HS-5 (cell line): ENCODE results near the gene RENBP.
A peak's percentile ranks its signal among the peaks of the same experiment; 100 is the strongest.

Source experiments
- DNase-seq: peaks from one replicate; pipeline ENCODE4 v3.0.0-alpha.2; 2012; ENCODE audit warnings: low read depth

RENBP gene

DNA sequence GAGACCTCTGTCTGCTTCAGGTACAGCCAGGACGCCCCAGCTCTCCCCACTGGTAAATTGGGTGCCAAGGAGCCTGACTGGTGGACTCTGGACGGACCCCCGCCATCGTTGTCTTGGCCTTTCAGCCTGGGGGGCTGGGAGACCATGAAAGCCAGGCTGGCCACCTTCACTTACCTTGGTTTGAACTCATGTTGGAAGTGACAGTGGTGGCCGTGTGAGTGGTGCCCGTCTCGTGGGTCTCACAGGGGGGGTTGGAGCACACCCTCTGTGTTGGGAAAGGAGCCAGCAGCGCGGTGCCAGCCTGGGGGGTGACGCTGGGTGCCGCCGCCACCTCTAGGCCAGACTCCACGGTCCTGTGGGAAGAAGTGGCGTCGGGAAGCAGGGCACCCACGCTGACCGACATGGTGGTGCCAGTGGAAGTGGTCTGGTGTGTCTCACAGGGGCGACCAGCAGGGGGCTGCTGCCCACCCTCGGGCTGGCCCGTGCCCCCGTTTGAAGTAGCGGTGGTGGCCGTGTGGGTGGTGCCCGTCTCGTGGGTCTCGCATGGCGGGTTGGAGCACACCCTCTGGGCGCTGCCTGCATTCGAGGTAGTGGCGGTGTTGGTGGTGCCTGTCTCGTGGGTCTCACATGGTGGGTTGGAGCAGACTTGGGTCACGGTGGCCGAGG lies 9.6 kb upstream of the RENBP start:
- DNase-seq = no peak

DNA sequence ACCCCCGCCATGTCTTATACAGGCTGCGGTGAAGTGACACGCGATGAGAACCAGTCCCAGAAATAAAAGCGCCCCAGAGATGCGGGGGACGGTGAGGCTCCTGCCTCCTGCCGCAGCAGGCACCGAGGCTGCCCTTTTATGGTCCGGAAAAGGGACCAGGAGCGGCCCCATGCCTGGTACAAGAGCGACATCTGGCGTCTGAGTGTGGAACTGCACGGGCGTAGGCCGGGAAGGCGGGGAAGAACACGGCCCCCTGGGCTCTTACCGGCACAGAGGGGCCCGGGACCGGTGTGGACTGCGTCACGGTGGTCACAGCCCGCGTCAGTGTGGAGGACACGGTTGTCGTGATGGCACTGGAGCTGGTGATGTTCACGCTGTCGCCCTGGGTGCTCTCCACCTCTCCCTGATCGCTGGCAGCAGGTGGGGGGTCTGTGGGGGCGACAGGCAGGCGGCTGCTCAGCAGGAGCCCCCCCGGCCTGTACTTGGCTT lies 8.9 kb upstream of the RENBP start:
- no peak for DNase-seq

DNA sequence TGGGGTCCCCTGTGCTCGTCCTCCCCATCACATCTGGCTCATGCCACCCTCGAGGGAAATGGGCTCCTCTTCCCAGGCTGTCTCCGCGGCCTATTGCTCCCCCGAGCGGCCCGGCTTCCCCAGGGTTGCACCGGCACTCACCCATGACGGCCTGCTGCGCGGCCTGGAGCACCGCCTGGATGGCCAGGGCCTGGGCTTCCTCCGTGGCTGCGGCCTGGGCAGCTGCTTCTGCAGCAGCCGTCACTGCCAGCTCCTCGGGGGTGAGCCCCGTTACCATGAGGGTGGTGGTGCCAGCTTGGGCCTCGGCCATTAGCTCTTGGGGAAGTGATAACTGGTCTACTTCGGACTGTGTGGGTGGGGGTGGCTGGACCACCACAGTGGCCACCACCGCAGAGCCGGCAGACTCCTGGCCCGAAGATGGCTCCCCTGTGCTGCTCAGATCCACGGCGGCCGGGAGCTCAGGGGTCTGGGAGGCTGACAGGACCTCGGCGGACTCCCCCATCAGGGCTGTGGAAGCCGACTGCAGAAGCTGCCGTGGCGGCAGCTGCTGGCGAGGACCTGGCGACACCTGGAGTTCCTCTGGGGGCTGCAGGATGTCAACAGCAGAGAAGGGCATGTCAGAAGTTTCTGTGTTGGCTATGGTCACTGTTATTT lies 8.1 kb upstream of the RENBP start:
- DNase-seq = no peak

DNA sequence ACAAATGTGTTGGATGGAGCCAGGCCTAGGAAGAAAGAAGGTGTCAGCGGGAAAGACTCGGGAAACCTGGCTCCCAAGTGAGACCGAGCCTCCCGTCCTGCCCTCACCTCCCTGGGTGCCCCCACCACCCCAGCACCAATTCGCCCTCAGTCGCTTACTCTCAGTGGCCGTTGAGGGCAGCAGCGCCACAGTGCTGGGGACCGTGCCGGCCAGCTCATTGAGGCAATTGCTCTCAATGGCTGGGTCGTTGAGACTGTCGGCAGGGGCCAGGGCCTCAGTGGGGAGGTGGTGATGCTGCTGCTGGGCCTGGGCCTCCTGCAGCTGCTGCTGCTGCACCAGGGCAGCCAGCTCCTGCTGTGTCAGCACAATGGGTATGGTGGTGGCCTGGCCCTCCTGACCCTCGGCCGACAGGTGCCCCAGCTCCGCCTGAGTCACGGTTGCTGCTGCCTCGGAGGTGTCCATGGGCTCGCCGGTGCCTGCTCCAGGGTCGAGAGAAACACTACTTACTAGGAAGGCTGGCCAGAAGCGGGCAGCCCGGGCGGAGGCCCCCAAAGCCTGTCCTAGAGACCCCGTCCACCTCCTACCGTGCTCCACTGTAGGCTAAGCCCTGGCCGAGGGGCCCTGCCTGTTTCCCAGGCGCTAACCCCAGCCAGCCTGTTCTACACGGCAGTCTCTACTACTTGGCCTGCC lies 7.4 kb upstream of the RENBP start:
- no peak for DNase-seq

DNA sequence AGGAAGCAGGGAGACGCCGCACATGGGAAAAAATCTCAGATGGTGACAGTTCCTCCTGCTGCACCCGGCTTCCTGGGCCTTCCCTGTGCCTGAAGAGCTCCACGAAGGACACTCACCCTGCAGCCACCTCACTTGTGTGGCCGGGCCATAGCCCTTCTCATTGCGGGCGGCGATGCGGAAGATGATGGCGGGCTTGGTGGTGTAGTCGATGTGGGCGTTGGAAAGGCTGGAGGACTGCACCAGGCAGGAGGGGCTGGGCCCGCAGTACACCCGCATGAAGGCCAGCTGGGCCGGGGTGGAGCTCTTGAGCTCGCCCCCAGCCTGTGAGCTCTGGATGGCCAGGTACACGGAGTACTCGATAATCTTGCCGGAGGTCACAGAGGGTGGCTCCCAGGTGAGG lies 5.7 kb upstream of the RENBP start:
- DNase-seq = no peak

DNA sequence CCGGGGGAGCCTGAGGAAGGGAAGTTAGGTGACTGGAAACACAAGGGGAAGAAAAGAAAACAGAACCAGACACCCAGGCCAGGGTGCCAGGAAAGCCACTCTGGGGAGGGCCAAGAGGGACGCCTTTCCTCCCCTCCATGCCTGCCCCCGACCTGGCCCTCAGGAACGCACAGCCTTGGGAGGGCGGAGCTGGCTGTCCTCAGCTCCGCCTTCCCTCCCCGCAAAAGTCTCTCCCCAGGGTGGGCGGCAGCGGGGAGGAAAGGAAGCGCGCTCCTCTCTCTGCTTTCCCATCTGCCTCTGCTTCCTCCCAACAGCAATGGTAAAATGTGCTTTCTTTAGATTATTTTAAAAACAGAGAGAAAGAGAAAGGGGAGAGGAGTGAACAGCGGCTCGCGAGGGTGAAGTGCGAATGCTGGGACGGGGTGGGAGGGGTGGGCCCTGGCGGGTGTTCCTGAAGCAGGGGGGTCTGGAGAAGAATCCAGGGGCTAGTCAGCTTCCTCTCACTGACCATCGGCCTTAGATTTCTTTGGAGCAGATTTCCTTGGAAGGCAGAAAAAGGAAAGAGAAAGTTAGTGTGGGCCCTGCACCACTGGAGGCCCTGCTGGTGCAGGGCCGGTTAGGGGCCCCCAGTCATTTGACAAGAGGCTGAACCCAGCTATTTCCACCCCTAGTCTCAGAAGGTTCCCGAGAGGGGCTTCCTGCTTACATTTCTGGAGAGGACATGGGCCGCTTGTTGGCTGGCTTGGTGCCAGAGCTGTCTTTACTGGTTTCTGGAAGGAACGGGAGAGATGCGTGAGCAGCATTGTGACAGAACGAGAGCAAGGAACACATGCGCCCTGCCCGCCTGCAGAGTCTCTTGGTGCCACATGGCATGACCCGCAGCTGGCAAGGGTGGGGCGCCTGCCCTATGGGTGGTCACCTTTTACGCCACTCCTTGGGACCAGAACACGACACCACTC lies 4.7 kb upstream of the RENBP start:
- no peak for DNase-seq

DNA sequence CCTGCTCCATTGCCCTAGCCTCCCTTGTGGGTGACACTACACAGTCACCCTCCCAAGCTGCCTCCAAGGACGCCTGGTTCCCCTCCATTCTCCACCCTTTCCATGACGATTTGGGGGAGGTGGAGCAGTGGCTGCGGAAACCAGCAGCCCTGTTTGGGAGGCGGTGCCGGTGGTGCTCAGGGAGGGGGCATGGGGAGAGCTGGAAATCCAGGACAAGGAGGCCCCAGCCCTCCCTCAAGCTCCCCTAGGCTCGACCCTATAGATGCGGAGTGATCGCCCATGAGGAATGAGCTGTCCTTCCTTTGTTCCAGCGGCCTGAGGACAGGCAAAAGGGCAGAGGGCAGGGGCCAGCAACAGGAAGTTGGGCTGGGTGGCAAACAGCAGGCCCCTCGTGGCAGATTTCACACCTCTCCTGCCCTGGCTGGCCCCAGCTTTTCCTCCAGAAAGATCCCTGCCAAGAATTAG lies 3.6 kb upstream of the RENBP start:
- no peak for DNase-seq

DNA sequence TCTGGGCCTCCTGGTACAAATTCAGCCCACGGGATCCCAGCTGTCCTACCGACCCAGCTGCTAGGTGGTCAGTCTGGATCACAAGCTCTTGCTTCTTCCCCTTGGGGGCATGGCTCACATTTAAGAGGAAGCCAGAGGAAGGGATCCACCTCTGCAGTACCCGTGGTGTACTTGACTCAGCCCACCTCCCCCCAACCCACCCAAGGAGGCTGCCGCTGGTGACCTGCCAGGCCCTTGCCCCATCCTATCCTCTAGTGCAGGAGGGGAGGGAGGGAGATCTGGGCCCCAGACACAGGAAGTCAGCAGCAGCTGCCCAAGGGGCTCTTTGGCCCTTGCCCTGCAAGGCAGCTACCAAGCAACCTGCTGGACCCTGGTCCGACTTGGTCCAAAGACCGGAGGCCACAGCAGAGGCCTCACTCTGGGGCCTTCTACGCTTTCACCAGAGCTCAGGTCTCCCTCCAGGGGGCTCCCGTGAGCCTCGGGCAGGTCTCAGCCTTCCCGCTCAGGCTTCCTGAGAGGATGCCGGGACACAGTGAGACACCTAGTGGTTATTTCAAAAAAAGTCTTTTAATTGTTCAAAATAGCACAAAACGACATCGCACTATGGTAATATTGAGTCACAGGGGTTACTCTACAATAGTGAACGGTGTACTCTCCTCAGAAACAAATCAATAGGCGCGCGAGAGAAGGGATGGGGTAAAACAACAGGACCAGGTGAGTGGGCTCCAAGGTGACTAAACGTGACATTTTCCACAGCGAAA lies 2.7 kb upstream of the RENBP start:
- peak; percentile 32 for DNase-seq

DNA sequence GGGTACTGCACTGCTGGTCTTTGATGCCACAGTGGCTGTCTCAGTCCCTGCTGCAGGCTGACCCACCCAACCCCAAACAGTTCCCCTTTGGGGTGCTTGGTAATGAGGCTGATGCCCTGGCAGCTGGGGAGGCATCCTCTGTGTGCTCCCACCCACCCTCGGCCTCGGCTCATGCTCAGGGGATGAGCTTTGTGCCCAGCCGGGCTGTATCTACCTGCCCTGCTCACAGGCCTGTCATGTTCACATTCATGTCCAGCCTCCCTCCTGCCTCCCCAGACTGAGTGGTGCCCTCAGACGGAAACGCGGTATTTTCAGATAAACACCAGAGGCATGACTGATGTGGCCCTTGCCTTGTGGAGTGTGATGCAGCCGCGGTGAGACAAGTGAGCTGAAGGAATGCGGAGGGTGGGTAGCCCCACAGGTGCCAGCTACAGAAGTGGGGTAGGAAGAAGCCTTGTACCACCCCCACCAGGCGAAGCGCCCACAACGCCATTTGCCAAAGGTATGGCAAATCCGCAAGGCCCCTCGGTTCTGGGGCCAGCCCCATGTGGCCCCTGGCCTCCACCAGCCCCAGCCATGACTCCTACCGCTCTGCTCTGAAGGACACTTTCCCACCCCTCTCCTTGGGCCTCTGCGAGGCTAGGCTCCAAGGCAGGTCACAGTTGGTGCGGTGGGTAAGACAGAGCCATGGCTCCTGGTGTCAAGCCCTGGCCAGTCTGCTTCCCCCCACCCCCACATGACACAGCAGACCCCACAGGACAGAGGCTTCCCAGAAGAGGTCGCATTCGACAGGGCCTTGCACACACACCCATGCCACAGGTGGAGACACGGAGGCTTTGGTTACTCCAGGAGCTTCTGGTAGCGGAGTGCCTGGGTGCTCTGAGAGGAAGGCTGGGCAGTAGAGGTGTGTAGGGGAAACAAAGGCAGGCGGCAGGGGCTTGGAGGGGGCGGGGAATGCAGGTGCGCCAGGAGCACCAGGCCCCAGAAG lies 1.8 kb upstream of the RENBP start:
- no peak for DNase-seq

DNA sequence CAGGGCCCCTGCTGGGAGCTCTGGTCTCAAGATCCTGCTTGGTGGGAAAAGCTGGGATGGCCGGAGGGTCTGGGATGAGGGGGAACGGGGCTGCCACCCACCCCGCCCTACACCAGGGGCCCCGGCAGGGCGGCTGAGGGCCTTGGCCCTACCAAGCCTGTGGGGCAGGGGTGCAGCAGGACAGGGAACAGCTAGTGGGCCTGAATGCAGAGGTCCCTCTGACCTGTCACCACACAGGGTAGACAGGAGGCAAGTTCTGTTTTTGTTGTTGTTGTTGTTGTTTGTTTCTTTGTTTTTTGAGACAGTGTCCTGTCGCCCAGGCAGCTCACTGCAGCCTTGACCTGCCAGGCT lies 332 bp upstream of the RENBP start:
- no peak for DNase-seq

DNA sequence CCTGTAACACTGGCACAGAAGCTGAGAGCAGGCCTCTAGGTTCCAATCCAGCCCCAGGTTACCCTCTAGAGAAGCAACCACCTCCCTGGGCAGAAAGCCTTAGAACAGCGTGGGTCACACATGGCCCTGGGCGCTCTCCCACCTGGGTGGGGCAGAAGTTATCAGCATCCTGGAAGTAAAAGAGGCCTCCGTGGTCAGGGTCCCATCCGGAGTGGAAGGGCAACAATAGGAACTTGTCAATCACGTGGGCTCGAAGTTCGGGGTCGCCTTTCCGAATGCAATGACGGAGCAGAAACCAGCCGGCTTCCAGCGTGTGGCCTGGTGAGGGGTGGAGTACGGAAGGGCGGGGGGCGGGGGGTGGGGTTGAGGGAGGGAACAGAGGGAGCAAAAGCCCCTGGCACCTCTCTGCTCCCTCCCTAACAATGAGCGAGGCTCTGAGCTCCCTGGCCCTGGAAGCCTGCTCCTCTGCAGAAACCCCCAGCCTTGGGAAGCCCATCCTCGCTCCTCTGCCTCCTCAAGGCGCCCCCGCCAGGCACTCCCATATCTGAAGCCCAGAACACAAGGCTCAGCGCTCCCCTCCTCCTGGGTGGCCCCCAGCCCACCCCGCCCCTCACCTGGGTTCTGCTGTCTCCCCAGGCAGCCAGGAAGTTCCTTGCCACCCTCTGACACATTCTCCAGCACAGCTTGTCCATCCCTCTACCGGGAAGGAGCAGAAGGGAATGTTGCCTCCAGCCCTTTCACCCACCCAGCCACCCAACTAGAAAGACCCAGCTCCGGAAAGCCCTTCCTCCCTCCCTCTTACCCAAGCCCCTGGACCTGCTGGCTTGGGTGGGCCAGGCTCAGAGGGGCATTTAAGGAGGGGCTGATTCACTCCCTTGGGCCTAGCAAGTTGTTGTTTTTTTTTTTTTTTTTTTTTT lies 2.8 kb downstream of the RENBP start:
- no peak for DNase-seq

DNA sequence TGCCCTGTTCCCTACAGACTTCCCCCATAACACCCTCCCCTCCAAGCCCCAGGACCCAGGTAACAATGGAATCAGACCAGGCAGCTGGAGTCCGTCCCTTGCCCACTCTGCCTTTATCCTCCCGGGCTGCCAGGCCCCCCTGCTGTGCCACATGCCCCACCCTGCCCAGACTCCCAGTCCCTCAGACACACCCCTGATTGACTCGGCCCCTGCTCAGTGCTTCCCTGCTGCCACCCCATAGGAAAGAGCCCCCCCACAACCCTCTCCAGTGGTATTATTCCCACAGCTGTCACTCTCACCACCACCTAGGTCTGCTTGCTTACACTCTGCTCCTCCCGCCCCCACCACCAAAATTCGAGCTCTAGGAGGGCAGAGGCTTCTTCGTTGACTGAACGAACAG lies 4.9 kb downstream of the RENBP start:
- no peak for DNase-seq

DNA sequence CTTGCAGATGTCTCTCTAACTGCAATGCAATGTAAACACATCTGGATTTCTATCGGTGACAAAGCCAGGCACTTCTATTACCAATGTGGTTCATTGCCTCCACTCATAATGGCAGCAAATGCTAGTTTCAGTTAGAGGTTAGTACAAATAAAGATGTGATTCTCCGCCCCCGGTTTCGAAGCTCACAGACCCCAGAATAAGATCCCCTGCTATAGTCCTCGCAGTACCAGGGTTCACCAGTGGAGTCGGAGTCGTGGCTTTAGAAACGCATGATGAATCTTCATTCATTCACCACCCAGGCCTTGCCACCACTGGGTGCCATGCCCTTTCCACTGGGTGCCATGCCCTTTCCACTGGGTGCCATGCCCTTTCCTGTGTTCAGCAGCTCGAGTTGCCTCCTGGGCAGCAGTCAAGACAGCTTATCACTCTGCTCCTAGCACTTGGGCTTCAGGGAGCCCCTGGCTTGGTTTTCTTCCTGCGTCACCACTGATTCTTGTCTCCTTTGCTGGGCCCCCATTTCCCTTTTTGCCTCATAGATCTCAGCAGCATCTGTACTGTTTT lies 6.1 kb downstream of the RENBP start:
- no peak for DNase-seq

DNA sequence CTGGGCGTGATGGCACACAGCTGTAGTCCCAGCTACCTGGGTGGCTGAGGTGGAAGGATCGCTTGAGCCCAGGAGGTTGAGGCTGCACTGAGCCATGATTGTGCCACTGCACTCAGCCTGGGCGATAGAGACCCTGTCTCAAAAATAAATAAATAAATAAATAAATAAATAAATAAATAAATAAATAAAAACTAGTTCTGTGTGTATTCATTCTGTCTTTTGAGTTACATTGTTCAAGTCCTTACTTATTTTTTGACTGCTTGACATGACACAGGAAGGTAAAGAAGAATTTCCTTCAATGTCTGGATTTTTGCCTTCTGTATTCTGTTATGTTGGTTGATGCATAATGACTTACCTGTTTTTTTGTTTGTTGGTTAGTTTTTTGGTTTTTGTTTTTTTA lies 7.4 kb downstream of the RENBP start:
- no peak for DNase-seq

DNA sequence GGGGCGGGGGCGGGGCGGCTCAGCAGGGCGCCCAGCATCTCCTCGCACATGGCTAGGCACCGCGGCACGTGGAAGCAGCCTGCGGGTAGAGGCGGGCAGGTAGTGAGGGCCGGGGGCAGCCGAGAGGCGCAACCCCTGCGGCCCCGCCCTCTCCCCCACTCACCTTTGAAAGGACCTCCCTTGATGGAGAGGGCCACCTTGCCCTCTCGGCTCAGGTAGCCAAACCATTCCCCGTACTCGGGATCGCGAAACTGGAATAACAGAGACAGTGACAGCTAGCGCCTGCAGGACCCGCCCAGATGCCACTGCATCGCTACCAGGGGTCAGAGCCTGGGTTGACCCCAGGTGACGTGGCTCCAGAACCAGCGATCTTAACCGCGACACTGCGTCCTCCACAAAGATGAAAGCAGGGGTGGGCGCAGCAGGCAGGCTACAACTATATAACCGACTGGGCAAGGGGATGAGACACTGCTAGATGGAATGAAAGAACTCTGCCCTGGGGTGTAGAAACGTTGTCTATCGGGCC lies 9.1 kb downstream of the RENBP start:
- DNase-seq = no peak

DNA sequence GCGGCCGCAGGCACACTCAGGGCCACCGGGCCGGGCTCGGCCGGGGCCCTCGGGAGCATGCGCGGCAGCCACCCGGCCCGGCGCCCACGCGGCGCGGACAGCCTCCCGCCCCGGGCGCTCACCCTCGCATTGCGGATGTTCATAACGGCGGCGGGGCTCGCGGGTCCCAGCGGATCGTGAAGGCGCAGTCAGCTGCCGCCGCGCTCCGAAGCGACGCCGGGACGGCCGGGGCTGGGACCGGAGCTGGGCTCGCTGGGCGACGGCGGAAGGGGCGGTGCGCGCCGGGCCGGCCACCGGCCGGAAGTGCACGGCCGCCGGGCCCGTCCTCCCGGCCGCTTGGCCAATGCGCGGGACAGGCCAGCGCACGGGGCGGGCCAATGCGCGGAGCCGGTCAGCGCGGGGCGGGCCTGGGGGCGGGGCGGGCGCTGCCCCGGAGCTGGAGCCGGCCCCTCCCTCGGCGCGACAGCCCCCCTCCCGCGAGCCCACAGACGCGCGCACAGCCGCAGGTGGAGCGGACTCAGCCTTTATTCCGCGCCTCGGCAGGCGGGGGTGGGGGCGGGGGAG lies 9.6 kb downstream of the RENBP start, which contains the start of gene NAA10:
NAA10 (minus strand) TSS at position 276 of the 564 bp plus-strand sequence; CDS start at position 143, 133 bp downstream.
- no peak for DNase-seq

DNA sequence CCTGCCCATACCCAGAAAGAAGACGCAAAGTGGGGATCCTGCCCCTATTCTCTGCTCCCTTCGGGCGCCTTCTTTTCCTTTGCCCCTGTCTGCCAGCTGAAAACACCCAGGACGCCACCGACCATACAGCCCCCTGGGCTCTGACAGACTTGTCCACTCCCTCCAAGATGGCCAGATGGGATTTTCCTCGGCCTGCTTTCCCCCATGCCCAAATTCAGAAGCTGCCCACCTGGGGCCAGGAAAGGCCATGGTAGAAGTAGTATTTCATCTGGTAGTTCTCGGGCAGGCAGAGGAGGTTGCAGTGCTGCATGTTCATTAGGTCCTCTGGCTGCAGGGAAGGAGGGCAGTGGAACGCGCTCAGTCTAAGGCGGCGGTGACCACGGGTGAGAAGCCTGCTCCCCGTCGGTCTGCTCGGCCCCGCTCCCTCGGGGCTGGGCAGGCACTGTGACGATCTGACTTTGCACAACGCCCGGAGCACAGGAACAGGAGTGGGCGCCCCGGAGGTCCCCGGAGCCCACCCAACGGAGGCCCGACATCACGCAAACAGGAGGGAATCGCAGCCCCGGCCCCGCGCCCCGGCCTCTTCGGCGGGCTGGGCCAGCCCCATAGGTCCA lies 10.2 kb downstream of the RENBP start:
- no peak for DNase-seq

DNA sequence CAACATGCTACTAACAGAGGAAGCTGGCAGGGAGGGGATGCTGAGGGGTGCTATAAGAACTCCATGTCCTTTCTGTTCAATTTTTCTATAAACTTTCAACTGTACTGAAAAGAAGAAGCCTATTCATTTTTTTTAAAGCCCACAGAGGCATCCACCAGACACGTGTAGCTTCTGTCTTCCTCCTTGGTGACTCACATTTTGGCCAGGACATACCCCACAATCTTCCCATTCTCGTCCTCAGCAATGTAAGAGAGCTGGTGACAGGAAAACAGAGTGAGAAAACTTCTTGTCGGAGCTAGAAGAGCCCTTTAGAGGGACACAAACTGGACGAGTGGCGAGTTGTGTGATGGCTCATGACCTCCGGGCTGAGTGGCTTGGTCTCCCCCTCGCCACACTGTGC lies 10.7 kb downstream of the RENBP start:
- DNase-seq = no peak
